K562 (cell line): ENCODE data around the gene SEPHS2. TPM values are rescaled to one million over a fixed set of nuclear protein-coding genes. Genes with fewer than 3 reads are reported as not detected.

Source experiments
- ARID2 ChIP-seq: fragments of 450-650 bp; IDR thresholded peaks from 2 replicates; pipeline ENCODE4 v1.6.1; 2017; ENCODE audit warnings: antibody characterized with exemption, mild to moderate bottlenecking
- CREM ChIP-seq: IDR thresholded peaks from 2 replicates; pipeline ENCODE4 v1.6.1; 2014; ENCODE audit warnings: antibody characterized with exemption, low read depth
- E2F3 ChIP-seq: fragments of 250-450 bp; sonication (Bioruptor Pico); IDR thresholded peaks from 2 replicates; pipeline ENCODE4 v1.4.0; 2020; ENCODE audit warnings: mild to moderate bottlenecking
- ERF ChIP-seq: fragments of 450-650 bp; formaldehyde crosslinking; IDR thresholded peaks from 2 replicates; pipeline ENCODE4 v1.4.0; 2020; ENCODE audit warnings: mild to moderate bottlenecking, mixed read lengths
- FOSL1 ChIP-seq: fragments of 200-800 bp; sonication (Bioruptor generic); conservative IDR thresholded peaks from 2 replicates; pipeline ENCODE4 v1.6.1; 2016; ENCODE audit warnings: missing genetic modification characterization, missing compliant biosample characterization
- FOXA3 ChIP-seq, 2 experiments: fragments of 450-650 bp in 1 of 2; sonication (generic) in 1 of 2; formaldehyde crosslinking; IDR thresholded peaks in 1 of 2; conservative IDR thresholded peaks in 1 of 2; 2 replicates each; pipeline versions ENCODE4 v1.4.0 to v1.8.0; 2020 to 2022; ENCODE audit warnings: mild to moderate bottlenecking in 2 of 2, missing genetic modification reagents in 1 of 2
- MAFK ChIP-seq: IDR thresholded peaks from 2 replicates; pipeline ENCODE4 v1.6.1; 2011; ENCODE audit warnings: low read length, improper control_type of control experiment
- NFYB ChIP-seq: IDR thresholded peaks from 2 replicates; pipeline ENCODE4 v1.6.1; 2011; ENCODE audit warnings: mild to moderate bottlenecking, moderate library complexity; ENCODE audit not compliant: insufficient read length; ENCODE audit errors: extremely low read depth
- NR2C1 ChIP-seq, 2 experiments: fragments of 450-650 bp; IDR thresholded peaks; 2 replicates each; pipeline ENCODE4 v1.6.1; 2017; ENCODE audit warnings: mild to moderate bottlenecking in 2 of 2, antibody characterized with exemption in 1 of 2, inconsistent platforms in 1 of 2, missing compliant biosample characterization in 1 of 2, missing genetic modification characterization in 1 of 2
- PHF20 ChIP-seq: fragments of 450-650 bp; IDR thresholded peaks from 2 replicates; pipeline ENCODE4 v1.6.1; 2018; ENCODE audit not compliant: partially characterized antibody
- RBM17 ChIP-seq: fragments of 200-400 bp; formaldehyde crosslinking; IDR thresholded peaks from 2 replicates; pipeline ENCODE4 v1.6.1; 2017; ENCODE audit warnings: low read depth, mild to moderate bottlenecking, low read length, borderline replicate concordance
- SAP30 ChIP-seq: fragments of 200-600 bp; sonication (generic); IDR thresholded peaks from 2 replicates; pipeline ENCODE4 v1.6.1; 2012; ENCODE audit warnings: borderline replicate concordance, low read depth, mild to moderate bottlenecking, moderate library complexity, low read length, control low read depth, inconsistent platforms; ENCODE audit not compliant: insufficient read depth, poor library complexity, severe bottlenecking
- SLC30A9 ChIP-seq: fragments of 250-450 bp; sonication (Bioruptor Pico); IDR thresholded peaks from 2 replicates; pipeline ENCODE4 v1.8.0; 2022; ENCODE audit warnings: mild to moderate bottlenecking, moderate library complexity
- STAG1 ChIP-seq: sonication (generic); formaldehyde crosslinking; IDR thresholded peaks from 2 replicates; pipeline ENCODE4 v1.5.0; 2020; ENCODE audit warnings: missing genetic modification reagents, borderline replicate concordance
- TCF7L2 ChIP-seq: fragments of 150-350 bp; IDR thresholded peaks from 2 replicates; pipeline ENCODE4 v1.6.1; 2016; ENCODE audit warnings: low read depth, mild to moderate bottlenecking, low read length, moderate library complexity
- TEAD2 ChIP-seq: fragments of 450-650 bp; IDR thresholded peaks from 2 replicates; pipeline ENCODE4 v1.6.1; 2016; ENCODE audit warnings: missing genetic modification characterization, control low read depth, missing compliant biosample characterization
- ZBTB17 ChIP-seq: fragments of 450-650 bp; formaldehyde crosslinking; IDR thresholded peaks from 2 replicates; pipeline ENCODE4 v1.4.0; 2020; ENCODE audit warnings: mild to moderate bottlenecking
- ZNF239 ChIP-seq: fragments of 250-450 bp; sonication (Bioruptor Pico); IDR thresholded peaks from 2 replicates; pipeline ENCODE4 v1.4.0; 2020; ENCODE audit warnings: mild to moderate bottlenecking
- ZNF507 ChIP-seq: conservative IDR thresholded peaks from 2 replicates; pipeline ENCODE4 v1.6.1; 2017; ENCODE audit warnings: missing genetic modification characterization, missing compliant biosample characterization
- ZNF584 ChIP-seq: fragments of 200-800 bp; sonication (Bioruptor generic); IDR thresholded peaks from 2 replicates; pipeline ENCODE4 v1.6.1; 2016; ENCODE audit warnings: low read depth, mild to moderate bottlenecking, missing genetic modification characterization, missing compliant biosample characterization
- ZNF778 ChIP-seq: fragments of 450-650 bp; formaldehyde crosslinking; IDR thresholded peaks from 2 replicates; pipeline ENCODE4 v1.4.0; 2020; ENCODE audit warnings: mild to moderate bottlenecking, moderate library complexity
- ZNF830 ChIP-seq: fragments of 250-450 bp; sonication (Bioruptor Pico); IDR thresholded peaks from 2 replicates; pipeline ENCODE4 v1.5.0; 2021; ENCODE audit warnings: mild to moderate bottlenecking
- polyA plus RNA-seq, 8 experiments: library from polyadenylated mRNA; depleted of rRNA in 4 of 8; stranded (reverse) in 5 of 8; unstranded in 3 of 8; fragments of >200 nt; fragmentation: Nextera tagmentation in 2 of 8; fragmentation: Illumina TruSeq in 1 of 8; extraction: Ambion mirVana in 2 of 8; extraction: Trizol in 1 of 8; gene quantifications; 2 replicates each; pipeline versions ENCODE4 v1.2.1 to v1.2.3, GENCODE V29; 2011 to 2014; ENCODE audit warnings: inconsistent platforms in 1 of 8, missing spikeins in 1 of 8
- total RNA-seq, 7 experiments: library from RNA; depleted of rRNA in 6 of 7; stranded (reverse); fragments of >200 nt in 6 of 7; fragmentation: Illumina TruSeq in 2 of 7; extraction: Trizol in 2 of 7; gene quantifications; 2 replicates each; pipeline versions ENCODE4 v1.2.1 to v1.2.3, GENCODE V29; 2011 to 2021; ENCODE audit warnings: low replicate concordance in 1 of 7
- TF ChIP-seq, protein P1 (sequence below): conservative IDR thresholded peaks from 2 replicates; pipeline ENCODE4 v1.6.1; 2011; ENCODE audit warnings: low read depth, mild to moderate bottlenecking, low read length; ENCODE audit not compliant: control insufficient read depth
- TF ChIP-seq, protein P2 (sequence below): IDR thresholded peaks from 2 replicates; pipeline ENCODE4 v1.6.1; 2012; ENCODE audit warnings: low read depth, low read length, improper control_type of control experiment, borderline replicate concordance
- TF ChIP-seq, protein P3 (sequence below): fragments of 450-650 bp; formaldehyde crosslinking; IDR thresholded peaks from 2 replicates; pipeline ENCODE4 v1.4.0; 2022; ENCODE audit warnings: missing genetic modification characterization

The SEPHS2 gene
- total and polyA plus RNA-seq, 9 of the 15 experiments (the other 6 are each of a cell fraction or from before 2014, with no cell fraction given): 20.9 to 90.6 (median 43.4) TPM

DNA sequence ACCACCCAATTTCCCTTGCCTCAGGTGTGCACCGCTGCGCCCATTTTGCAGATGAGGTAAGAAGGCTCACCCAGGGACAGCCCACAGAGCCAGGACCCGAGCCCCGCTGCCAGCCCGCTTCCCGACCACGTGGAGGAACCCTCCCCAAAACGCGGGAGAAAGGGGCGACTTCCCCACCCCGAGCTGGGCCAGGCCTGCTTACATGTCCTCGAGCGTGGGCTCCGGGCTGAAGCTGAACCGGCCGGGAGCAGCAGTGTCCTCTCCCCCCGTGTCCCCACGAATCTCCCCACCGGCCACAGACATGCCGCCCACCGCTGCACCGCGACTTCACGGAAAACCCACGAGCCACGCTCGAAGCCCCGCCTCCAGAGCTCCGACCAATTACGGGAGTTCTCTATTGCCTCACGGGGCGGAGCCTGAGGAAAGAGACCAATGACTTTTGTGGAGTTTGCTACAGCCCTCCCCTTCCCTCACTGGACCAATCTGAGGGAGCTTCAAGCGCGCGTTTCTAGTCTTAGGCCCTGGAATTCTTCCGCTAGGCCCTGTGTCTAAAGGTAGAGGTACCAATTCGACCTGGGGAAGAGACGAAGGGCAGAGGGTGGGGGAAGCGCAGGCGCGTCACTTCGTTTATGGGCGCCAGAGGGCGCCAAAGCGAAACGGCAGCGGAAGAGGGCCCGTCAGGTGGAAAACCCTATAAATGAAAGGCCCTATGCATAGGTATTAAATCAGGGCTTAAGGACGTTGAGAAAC lies 15.8 kb downstream of the SEPHS2 start, which contains the start of gene DCTPP1 (continued):
- TF ChIP-seq FOXA3 (CRISPR knock-in tag; conservative IDR thresholded peaks at IDR 0.05 in 1 of 2, IDR thresholded peaks at IDR 0.05 in 1 of 2): peak in 1 of 2 experiments; percentile 58; a peak in 2 of 4 replicates
- TF ChIP-seq ZBTB17 (CRISPR knock-in tag): 0 out of 2 replicates have a peak, but pooled peaks have one; percentile 31
- peak; percentile 93 for TF ChIP-seq SAP30
- TF ChIP-seq ZNF239 (CRISPR knock-in tag): no peak
- no peak for TF ChIP-seq SLC30A9 (CRISPR knock-in tag)
- no peak for TF ChIP-seq MAFK
- TF ChIP-seq ZNF507 (tag): no peak
- peak; percentile 73 for TF ChIP-seq E2F3
- TF ChIP-seq, protein P1, sequence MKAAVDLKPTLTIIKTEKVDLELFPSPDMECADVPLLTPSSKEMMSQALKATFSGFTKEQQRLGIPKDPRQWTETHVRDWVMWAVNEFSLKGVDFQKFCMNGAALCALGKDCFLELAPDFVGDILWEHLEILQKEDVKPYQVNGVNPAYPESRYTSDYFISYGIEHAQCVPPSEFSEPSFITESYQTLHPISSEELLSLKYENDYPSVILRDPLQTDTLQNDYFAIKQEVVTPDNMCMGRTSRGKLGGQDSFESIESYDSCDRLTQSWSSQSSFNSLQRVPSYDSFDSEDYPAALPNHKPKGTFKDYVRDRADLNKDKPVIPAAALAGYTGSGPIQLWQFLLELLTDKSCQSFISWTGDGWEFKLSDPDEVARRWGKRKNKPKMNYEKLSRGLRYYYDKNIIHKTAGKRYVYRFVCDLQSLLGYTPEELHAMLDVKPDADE: no peak
- TF ChIP-seq TEAD2 (tag): 0 out of 2 replicates have a peak, but pooled peaks have one; percentile 58
- no peak for TF ChIP-seq FOSL1
- TF ChIP-seq, protein P2, sequence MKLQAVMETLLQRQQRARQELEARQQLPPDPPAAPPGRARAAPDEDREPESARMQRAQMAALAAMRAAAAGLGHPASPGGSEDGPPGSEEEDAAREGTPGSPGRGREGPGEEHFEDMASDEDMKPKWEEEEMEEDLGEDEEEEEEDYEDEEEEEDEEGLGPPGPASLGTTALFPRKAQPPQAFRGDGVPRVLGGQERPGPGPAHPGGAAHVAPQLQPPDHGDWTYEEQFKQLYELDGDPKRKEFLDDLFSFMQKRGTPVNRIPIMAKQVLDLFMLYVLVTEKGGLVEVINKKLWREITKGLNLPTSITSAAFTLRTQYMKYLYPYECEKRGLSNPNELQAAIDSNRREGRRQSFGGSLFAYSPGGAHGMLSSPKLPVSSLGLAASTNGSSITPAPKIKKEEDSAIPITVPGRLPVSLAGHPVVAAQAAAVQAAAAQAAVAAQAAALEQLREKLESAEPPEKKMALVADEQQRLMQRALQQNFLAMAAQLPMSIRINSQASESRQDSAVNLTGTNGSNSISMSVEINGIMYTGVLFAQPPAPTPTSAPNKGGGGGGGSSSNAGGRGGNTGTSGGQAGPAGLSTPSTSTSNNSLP: peak; percentile 32; the same call in 1 of the 2 replicates
- TF ChIP-seq ARID2: peak; percentile 74; the same call in 1 of the 2 replicates
- TF ChIP-seq STAG1 (CRISPR knock-in tag): peak; percentile 75; the same call in 1 of the 2 replicates
- TF ChIP-seq NFYB: peak; percentile 44
- TF ChIP-seq PHF20: peak; percentile 49
- TF ChIP-seq ERF (CRISPR knock-in tag): no peak
- 0 out of 2 replicates have a peak, but pooled peaks have one; percentile 22 for TF ChIP-seq TCF7L2
- TF ChIP-seq CREM: peak; percentile 80
- TF ChIP-seq ZNF584 (CRISPR knock-in tag): no peak
- TF ChIP-seq RBM17: no peak
- TF ChIP-seq ZNF830 (CRISPR knock-in tag): no peak
- peak; percentile 45; the same call in 1 of the 2 replicates for TF ChIP-seq NR2C1 (IDR thresholded peaks at IDR 0.05)
- TF ChIP-seq NR2C1 (tag; IDR thresholded peaks at IDR 0.05): no peak
- no peak for TF ChIP-seq ZNF778 (CRISPR knock-in tag)
- TF ChIP-seq, protein P3, sequence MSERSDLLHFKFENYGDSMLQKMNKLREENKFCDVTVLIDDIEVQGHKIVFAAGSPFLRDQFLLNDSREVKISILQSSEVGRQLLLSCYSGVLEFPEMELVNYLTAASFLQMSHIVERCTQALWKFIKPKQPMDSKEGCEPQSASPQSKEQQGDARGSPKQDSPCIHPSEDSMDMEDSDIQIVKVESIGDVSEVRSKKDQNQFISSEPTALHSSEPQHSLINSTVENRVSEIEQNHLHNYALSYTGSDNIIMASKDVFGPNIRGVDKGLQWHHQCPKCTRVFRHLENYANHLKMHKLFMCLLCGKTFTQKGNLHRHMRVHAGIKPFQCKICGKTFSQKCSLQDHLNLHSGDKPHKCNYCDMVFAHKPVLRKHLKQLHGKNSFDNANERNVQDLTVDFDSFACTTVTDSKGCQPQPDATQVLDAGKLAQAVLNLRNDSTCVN (CRISPR knock-in tag): 0 out of 2 replicates have a peak, but pooled peaks have one; percentile 5
